ENCODE results near the gene EEF2KMT.
"Not testable (repeated sequence)": the region's sequence is repeated elsewhere in the genome, so short reads cannot be mapped to it uniquely, and the experiment has no call there.

Gene EEF2KMT

GRCh38 chr16:5054876-5055865 is 42.4 kb downstream of the EEF2KMT start:
- in situ Hi-C loops (cut with MboI; ENCODE audit: low pct_unique_long_range_greater_than_20kb, low sequenced_read_pairs): no loop called here
- DNase-seq: no peak

DNA sequence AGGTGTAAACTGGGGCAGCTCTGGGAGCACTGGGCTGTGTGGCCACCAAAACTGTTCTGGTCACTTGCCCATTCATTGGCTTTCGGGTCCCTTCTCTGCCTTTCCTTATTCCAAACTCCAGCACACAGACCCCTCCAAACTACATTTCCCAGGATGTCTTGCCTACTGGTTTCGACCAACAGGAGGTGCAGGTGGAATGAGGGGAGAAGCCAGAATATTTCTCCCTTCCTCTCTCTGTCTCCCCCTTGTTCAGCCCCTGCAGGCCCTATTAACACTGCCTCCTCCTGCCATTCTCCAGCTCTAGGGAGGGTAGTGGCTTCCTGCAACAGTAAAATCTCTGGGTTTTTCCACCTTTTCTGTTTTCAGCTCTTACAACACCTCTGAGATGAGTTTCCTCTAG is 50.7 kb downstream of the EEF2KMT start:
- in situ Hi-C loops (cut with MboI; ENCODE audit: low pct_unique_long_range_greater_than_20kb, low sequenced_read_pairs): no loop called here
- DNase-seq: no peak

GRCh38 chr16:5045499-5046115 is 52.0 kb downstream of the EEF2KMT start:
- in situ Hi-C loops (cut with MboI; ENCODE audit: low pct_unique_long_range_greater_than_20kb, low sequenced_read_pairs): no loop called here
- no peak for DNase-seq

DNA sequence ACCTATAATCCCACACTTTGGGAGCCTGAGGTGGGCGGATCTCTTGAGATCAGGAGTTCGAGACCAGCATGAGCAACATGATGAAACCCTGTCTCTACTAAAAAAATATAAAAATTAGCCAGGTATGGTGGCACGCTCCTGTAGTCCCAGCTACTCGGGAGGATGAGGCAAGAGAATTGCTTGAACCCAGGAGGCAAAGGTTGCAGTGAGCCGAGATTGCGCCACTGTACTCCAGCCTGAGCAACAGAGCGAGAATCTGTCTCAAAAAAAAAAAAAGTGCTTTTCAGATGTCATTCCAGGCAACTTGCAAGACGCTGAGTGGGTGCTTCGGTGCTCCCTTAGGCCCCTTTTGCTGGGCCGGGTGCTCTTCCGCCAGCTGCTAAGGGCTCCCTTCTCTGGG is 53.0 kb downstream of the EEF2KMT start:
- in situ Hi-C loops (cut with MboI; ENCODE audit: low pct_unique_long_range_greater_than_20kb, low sequenced_read_pairs); DNase-seq: not testable (repeated sequence)

- in situ Hi-C loops (cut with MboI; ENCODE audit: low pct_unique_long_range_greater_than_20kb, low sequenced_read_pairs): no loop called here
- no peak for DNase-seq
These were observed 53.5 kb downstream of the EEF2KMT start for GRCh38 chr16:5044011-5044540.

DNA sequence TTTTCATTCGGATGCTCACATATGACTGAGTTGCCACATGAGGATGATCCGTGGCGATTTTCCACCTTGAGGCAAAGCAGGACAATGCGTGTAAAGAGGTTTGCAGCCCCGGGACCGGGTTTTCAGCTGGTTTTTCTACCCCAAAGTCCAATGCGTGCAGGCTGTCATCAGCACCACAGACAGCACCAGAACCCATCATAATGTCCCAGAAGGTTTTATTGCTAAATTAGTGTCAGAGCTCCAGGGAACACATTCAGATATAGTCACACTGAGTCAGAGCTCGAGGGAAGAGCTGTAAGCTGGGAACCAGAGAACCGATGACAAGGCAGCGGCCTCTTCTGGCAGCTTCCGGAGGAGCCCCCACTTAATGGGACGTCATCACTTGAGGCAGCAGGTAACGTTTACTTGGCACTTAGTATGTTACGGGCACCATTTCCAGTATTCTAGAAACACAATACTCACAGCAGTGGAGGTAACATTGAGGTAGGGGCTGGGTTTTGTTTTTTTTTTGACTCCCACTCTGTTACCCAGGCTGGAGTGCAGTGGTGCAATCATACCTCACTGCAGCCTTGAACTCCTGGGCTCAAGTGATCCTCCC is 54.9 kb downstream of the EEF2KMT start:
- DNase-seq: no peak
- in situ Hi-C loops (cut with MboI; ENCODE audit: low pct_unique_long_range_greater_than_20kb, low sequenced_read_pairs): no loop called here

- in situ Hi-C loops (cut with MboI; ENCODE audit: low pct_unique_long_range_greater_than_20kb, low sequenced_read_pairs): no loop called here
- no peak for DNase-seq
These were observed 55.9 kb downstream of the EEF2KMT start for GRCh38 chr16:5041600-5042133.

GRCh38 chr16:5040451-5040850 is 57.1 kb downstream of the EEF2KMT start:
- in situ Hi-C loops (cut with MboI; ENCODE audit: low pct_unique_long_range_greater_than_20kb, low sequenced_read_pairs): no loop called here
- no peak for DNase-seq

GRCh38 chr16:5036228-5037156 is 61.1 kb downstream of the EEF2KMT start:
- no peak for DNase-seq
- in situ Hi-C loops (cut with MboI; ENCODE audit: low pct_unique_long_range_greater_than_20kb, low sequenced_read_pairs): no loop called here

DNA sequence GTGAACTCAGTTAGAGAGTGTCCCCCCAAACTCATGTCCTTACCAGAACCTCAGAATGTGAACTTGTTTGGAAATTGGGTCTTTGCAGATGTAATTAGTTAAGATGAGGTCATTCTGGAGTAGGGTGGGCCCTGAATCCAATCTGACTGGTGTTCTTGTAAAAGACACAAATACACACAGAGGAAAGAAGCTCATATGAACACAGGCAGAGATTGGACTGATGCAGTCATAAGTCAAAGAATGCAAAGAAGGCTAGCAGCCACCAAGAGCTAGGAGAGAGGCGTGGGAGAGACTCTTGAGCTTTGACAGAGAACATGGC is 61.7 kb downstream of the EEF2KMT start:
- DNase-seq: no peak
- in situ Hi-C loops (cut with MboI; ENCODE audit: low pct_unique_long_range_greater_than_20kb, low sequenced_read_pairs): no loop called here
